ENCODE data around the gene URI1.
"Not testable (repeated sequence)": the region's sequence is repeated elsewhere in the genome, so short reads cannot be mapped to it uniquely, and the experiment has no call there.

Gene URI1, protein sequence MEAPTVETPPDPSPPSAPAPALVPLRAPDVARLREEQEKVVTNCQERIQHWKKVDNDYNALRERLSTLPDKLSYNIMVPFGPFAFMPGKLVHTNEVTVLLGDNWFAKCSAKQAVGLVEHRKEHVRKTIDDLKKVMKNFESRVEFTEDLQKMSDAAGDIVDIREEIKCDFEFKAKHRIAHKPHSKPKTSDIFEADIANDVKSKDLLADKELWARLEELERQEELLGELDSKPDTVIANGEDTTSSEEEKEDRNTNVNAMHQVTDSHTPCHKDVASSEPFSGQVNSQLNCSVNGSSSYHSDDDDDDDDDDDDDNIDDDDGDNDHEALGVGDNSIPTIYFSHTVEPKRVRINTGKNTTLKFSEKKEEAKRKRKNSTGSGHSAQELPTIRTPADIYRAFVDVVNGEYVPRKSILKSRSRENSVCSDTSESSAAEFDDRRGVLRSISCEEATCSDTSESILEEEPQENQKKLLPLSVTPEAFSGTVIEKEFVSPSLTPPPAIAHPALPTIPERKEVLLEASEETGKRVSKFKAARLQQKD

GRCh38 chr19:29941828-29942403 is at the start of gene URI1:
Gene URI1 (plus strand): TSS chr19:29942239. CDS start chr19:29942548, 309 bp downstream.
- Histone ChIP-seq H3K79me2 (ENCODE audit: control insufficient read depth, insufficient read depth, low read length, unreplicated experiment) (peaks cover 43% of the 10 kb centered on the region), H3K4me3 (ENCODE audit: low read depth, low read length) (peak within 1 kb of the TSS; percentile 98), H3K27me3 (ENCODE audit: insufficient read depth, low read length) (no peaks in the 10 kb centered on the region), H2AFZ (ENCODE audit: low read length, unreplicated experiment) (peak within 1 kb of the TSS; percentile 59), H3K27ac (ENCODE audit: low read depth, low read length) (no peak within 1 kb of the TSS), H3K36me3 (ENCODE audit: insufficient read depth, low read length) (no peaks in the 10 kb centered on the region), H3K4me1 (ENCODE audit: control insufficient read depth, insufficient read depth, low read length, unreplicated experiment) (peaks cover 15% of the 10 kb centered on the region)

- Histone ChIP-seq H3K79me2 (ENCODE audit: control insufficient read depth, insufficient read depth, low read length, unreplicated experiment) (no peaks in the 10 kb centered on the region), H3K4me3 (ENCODE audit: low read depth, low read length) (no peak overlapping the region), H3K27me3 (ENCODE audit: insufficient read depth, low read length) (no peaks in the 10 kb centered on the region), H3K27ac (ENCODE audit: low read depth, low read length) (no peak overlapping the region), H3K36me3 (ENCODE audit: insufficient read depth, low read length) (no peaks in the 10 kb centered on the region), H3K4me1 (ENCODE audit: control insufficient read depth, insufficient read depth, low read length, unreplicated experiment) (no peaks in the 10 kb centered on the region), H2AFZ (ENCODE audit: low read length, unreplicated experiment) (no peak overlapping the region)
These were observed 48.3 kb upstream of the URI1 start for GRCh38 chr19:29893606-29894284.

DNA sequence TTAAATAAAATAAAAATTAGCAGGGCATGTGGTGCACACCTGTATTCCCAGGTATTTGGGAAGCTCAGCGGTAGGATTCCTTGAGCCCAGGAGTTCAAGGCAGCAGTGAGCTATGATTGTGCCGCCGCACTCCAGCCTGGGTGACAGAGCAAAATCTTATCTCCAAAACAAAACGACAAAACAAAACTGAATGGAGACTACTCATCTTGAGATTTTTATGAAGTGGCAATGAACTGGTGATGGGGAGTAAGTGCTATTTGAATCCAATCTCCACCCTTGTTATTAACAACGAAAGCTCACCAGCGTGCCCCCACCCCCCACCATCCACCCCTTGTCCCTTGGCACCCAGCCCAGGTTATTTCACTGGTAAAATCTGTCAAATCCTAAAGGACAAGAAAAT is 45.2 kb upstream of the URI1 start:
- no peaks in the 10 kb centered on the region for H3K27me3 ChIP-seq (ENCODE audit: insufficient read depth, low read length)
- H2AFZ ChIP-seq (ENCODE audit: low read length, unreplicated experiment): no peak overlapping the region
- H3K27ac ChIP-seq (ENCODE audit: low read depth, low read length): no peak overlapping the region
- H3K79me2 ChIP-seq (ENCODE audit: control insufficient read depth, insufficient read depth, low read length, unreplicated experiment): no peaks in the 10 kb centered on the region
- no peak overlapping the region for H3K4me3 ChIP-seq (ENCODE audit: low read depth, low read length)
- no peaks in the 10 kb centered on the region for H3K4me1 ChIP-seq (ENCODE audit: control insufficient read depth, insufficient read depth, low read length, unreplicated experiment)
- no peaks in the 10 kb centered on the region for H3K36me3 ChIP-seq (ENCODE audit: insufficient read depth, low read length)

GRCh38 chr19:29897466-29897865 is 44.6 kb upstream of the URI1 start:
- Histone ChIP-seq H3K79me2 (ENCODE audit: control insufficient read depth, insufficient read depth, low read length, unreplicated experiment) (no peaks in the 10 kb centered on the region), H3K36me3 (ENCODE audit: insufficient read depth, low read length) (no peaks in the 10 kb centered on the region), H3K27ac (ENCODE audit: low read depth, low read length) (no peak overlapping the region), H3K4me3 (ENCODE audit: low read depth, low read length) (no peak overlapping the region), H3K27me3 (ENCODE audit: insufficient read depth, low read length) (no peaks in the 10 kb centered on the region), H2AFZ (ENCODE audit: low read length, unreplicated experiment) (no peak overlapping the region), H3K4me1 (ENCODE audit: control insufficient read depth, insufficient read depth, low read length, unreplicated experiment) (no peaks in the 10 kb centered on the region)

- no peaks in the 10 kb centered on the region for H3K79me2 ChIP-seq (ENCODE audit: control insufficient read depth, insufficient read depth, low read length, unreplicated experiment)
- H2AFZ ChIP-seq (ENCODE audit: low read length, unreplicated experiment): no peak overlapping the region
- no peak overlapping the region for H3K27ac ChIP-seq (ENCODE audit: low read depth, low read length)
- no peaks in the 10 kb centered on the region for H3K36me3 ChIP-seq (ENCODE audit: insufficient read depth, low read length)
- no peaks in the 10 kb centered on the region for H3K27me3 ChIP-seq (ENCODE audit: insufficient read depth, low read length)
- no peaks in the 10 kb centered on the region for H3K4me1 ChIP-seq (ENCODE audit: control insufficient read depth, insufficient read depth, low read length, unreplicated experiment)
- no peak overlapping the region for H3K4me3 ChIP-seq (ENCODE audit: low read depth, low read length)
These were observed 38.0 kb upstream of the URI1 start for GRCh38 chr19:29904017-29904416.

DNA sequence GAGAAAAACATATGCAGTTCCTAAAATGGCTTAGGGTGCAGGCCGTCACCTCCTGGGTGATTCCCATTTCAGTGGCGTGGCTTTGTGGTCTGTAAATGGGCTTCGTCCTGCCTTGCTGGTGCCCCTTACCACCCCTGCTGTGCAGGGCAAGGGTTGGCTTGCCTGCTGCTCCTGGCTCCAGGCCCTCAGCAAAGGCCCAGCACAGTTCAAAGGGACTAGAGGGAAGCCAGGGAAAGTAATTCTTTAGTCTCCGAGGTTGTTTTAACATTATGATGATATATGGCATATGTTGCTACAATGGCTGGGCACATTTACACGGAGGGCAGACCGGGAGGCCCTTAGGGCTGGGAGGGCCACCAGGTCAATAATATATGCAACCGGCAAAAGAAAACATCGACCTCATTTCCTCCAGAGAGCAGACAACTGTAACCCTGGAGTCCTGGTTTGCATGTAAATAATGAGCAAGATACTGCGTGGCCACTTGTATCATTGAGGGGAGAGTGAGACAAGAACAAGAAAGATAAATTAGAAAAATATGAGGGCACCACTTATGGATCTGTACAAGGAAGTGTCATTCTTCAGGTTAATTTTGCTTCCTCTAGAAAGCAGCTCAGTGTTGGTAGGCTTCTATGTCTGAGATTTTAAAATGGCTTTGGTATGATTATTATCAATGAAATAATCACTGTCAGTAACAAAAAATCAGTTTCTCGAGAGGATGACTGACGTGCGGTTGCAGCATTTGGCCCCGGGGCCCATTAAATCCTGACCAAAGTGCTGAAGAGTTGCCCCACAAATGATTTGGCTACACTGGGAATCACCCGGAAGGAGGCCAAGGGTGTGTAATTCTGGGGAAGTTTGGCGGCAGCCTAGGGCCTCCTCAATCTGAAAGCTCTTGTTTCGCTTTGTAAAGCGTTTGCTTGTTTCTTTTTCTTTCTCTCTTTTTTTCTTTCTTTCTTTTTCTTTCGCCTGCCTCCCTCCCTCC is 32.8 kb upstream of the URI1 start:
- H3K79me2 ChIP-seq (ENCODE audit: control insufficient read depth, insufficient read depth, low read length, unreplicated experiment): no peaks in the 10 kb centered on the region
- no peaks in the 10 kb centered on the region for H3K27me3 ChIP-seq (ENCODE audit: insufficient read depth, low read length)
- no peak overlapping the region for H3K27ac ChIP-seq (ENCODE audit: low read depth, low read length)
- no peaks in the 10 kb centered on the region for H3K4me1 ChIP-seq (ENCODE audit: control insufficient read depth, insufficient read depth, low read length, unreplicated experiment)
- H2AFZ ChIP-seq (ENCODE audit: low read length, unreplicated experiment): peak overlapping the region; percentile 92
- H3K36me3 ChIP-seq (ENCODE audit: insufficient read depth, low read length): no peaks in the 10 kb centered on the region
- 0 out of 2 replicates have a peak overlapping the region, but pooled peaks have one; percentile 25 for H3K4me3 ChIP-seq (ENCODE audit: low read depth, low read length)

- H3K4me3 ChIP-seq (ENCODE audit: low read depth, low read length): no peak overlapping the region
- H3K79me2 ChIP-seq (ENCODE audit: control insufficient read depth, insufficient read depth, low read length, unreplicated experiment): no peaks in the 10 kb centered on the region
- H3K36me3 ChIP-seq (ENCODE audit: insufficient read depth, low read length): no peaks in the 10 kb centered on the region
- peaks cover 5% of the 10 kb centered on the region; the same call in 1 of the 2 replicates for H3K27me3 ChIP-seq (ENCODE audit: insufficient read depth, low read length)
- no peaks in the 10 kb centered on the region for H3K4me1 ChIP-seq (ENCODE audit: control insufficient read depth, insufficient read depth, low read length, unreplicated experiment)
- H2AFZ ChIP-seq (ENCODE audit: low read length, unreplicated experiment): no peak overlapping the region
- no peak overlapping the region for H3K27ac ChIP-seq (ENCODE audit: low read depth, low read length)
These were observed 27.1 kb upstream of the URI1 start for GRCh38 chr19:29914933-29915332.

- not testable (repeated sequence) for H3K36me3 ChIP-seq (ENCODE audit: insufficient read depth, low read length); H3K4me3 ChIP-seq (ENCODE audit: low read depth, low read length); H2AFZ ChIP-seq (ENCODE audit: low read length, unreplicated experiment); H3K4me1 ChIP-seq (ENCODE audit: control insufficient read depth, insufficient read depth, low read length, unreplicated experiment); H3K27me3 ChIP-seq (ENCODE audit: insufficient read depth, low read length); H3K79me2 ChIP-seq (ENCODE audit: control insufficient read depth, insufficient read depth, low read length, unreplicated experiment); H3K27ac ChIP-seq (ENCODE audit: low read depth, low read length)
These were observed 26.2 kb upstream of the URI1 start for GRCh38 chr19:29915832-29916231.

- no peaks in the 10 kb centered on the region for H3K79me2 ChIP-seq (ENCODE audit: control insufficient read depth, insufficient read depth, low read length, unreplicated experiment)
- H3K4me3 ChIP-seq (ENCODE audit: low read depth, low read length): no peak overlapping the region
- H3K4me1 ChIP-seq (ENCODE audit: control insufficient read depth, insufficient read depth, low read length, unreplicated experiment): no peaks in the 10 kb centered on the region
- H3K36me3 ChIP-seq (ENCODE audit: insufficient read depth, low read length): no peaks in the 10 kb centered on the region
- peaks cover 5% of the 10 kb centered on the region; the same call in 1 of the 2 replicates for H3K27me3 ChIP-seq (ENCODE audit: insufficient read depth, low read length)
- H2AFZ ChIP-seq (ENCODE audit: low read length, unreplicated experiment): no peak overlapping the region
- H3K27ac ChIP-seq (ENCODE audit: low read depth, low read length): no peak overlapping the region
These were observed 24.1 kb upstream of the URI1 start for GRCh38 chr19:29917911-29918310.

- H3K4me1 ChIP-seq (ENCODE audit: control insufficient read depth, insufficient read depth, low read length, unreplicated experiment): no peaks in the 10 kb centered on the region
These were observed 23.1 kb upstream of the URI1 start for GRCh38 chr19:29918891-29919290.

More at GRCh38 chr19:29918891-29919290, 23.1 kb upstream of the URI1 start:
- Histone ChIP-seq H3K4me3 (ENCODE audit: low read depth, low read length) (no peak overlapping the region), H3K27me3 (ENCODE audit: insufficient read depth, low read length) (peaks cover 5% of the 10 kb centered on the region; the same call in 1 of the 2 replicates), H3K36me3 (ENCODE audit: insufficient read depth, low read length) (no peaks in the 10 kb centered on the region), H2AFZ (ENCODE audit: low read length, unreplicated experiment) (no peak overlapping the region), H3K79me2 (ENCODE audit: control insufficient read depth, insufficient read depth, low read length, unreplicated experiment) (no peaks in the 10 kb centered on the region), H3K27ac (ENCODE audit: low read depth, low read length) (no peak overlapping the region)
